HepG2 (cell line): ENCODE measurements around the gene CTIF. TPM values are rescaled to one million over a fixed set of nuclear protein-coding genes. Genes with fewer than 3 reads are reported as not detected.

Experiments
- ARID2 ChIP-seq: sonication (generic); formaldehyde crosslinking; IDR thresholded peaks from 2 replicates; pipeline ENCODE4 v1.8.1; 2022; ENCODE audit warnings: mild to moderate bottlenecking, missing genetic modification reagents, borderline replicate concordance
- CREM ChIP-seq, 2 experiments: sonication (generic) in 1 of 2; formaldehyde crosslinking in 1 of 2; IDR thresholded peaks; 2 replicates each; pipeline versions ENCODE4 v1.4.0 to v1.6.1; 2016 to 2020; ENCODE audit warnings: antibody characterized with exemption in 1 of 2, mild to moderate bottlenecking in 1 of 2, missing genetic modification reagents in 1 of 2
- GZF1 ChIP-seq: sonication (generic); formaldehyde crosslinking; IDR thresholded peaks from 2 replicates; pipeline ENCODE4 v1.5.1; 2020; ENCODE audit warnings: mild to moderate bottlenecking, missing genetic modification reagents
- KDM2A ChIP-seq: sonication (generic); formaldehyde crosslinking; IDR thresholded peaks from 2 replicates; pipeline ENCODE4 v1.4.0; 2020; ENCODE audit warnings: low read depth, missing genetic modification reagents, borderline replicate concordance
- PBX3 ChIP-seq: sonication (generic); formaldehyde crosslinking; IDR thresholded peaks from 2 replicates; pipeline ENCODE4 v1.8.1; 2023; ENCODE audit warnings: missing genetic modification reagents, inconsistent platforms, borderline replicate concordance
- PLRG1 ChIP-seq: fragments of 450-650 bp; conservative IDR thresholded peaks from 2 replicates; pipeline ENCODE4 v1.6.1; 2016
- PPARG ChIP-seq: conservative IDR thresholded peaks from 2 replicates; pipeline ENCODE4 v1.6.1; 2016; ENCODE audit warnings: missing biosample characterization, missing genetic modification reagents
- SAP130 ChIP-seq: IDR thresholded peaks from 2 replicates; pipeline ENCODE4 v1.6.1; 2016; ENCODE audit warnings: low read depth
- SP4 ChIP-seq: sonication (generic); formaldehyde crosslinking; IDR thresholded peaks from 2 replicates; pipeline ENCODE4 v1.8.1; 2023; ENCODE audit warnings: mild to moderate bottlenecking, missing genetic modification reagents
- SYNCRIP ChIP-seq: fragments of 200-400 bp; formaldehyde crosslinking; IDR thresholded peaks from 2 replicates; pipeline ENCODE4 v1.6.1; 2018; ENCODE audit warnings: mild to moderate bottlenecking, low read depth, low read length; ENCODE audit not compliant: insufficient read depth
- ZFP41 ChIP-seq: sonication (generic); formaldehyde crosslinking; IDR thresholded peaks from 2 replicates; pipeline ENCODE4 v1.4.0; 2020; ENCODE audit warnings: mild to moderate bottlenecking, missing genetic modification reagents, borderline replicate concordance
- ZFP82 ChIP-seq: sonication (generic); formaldehyde crosslinking; IDR thresholded peaks from 2 replicates; pipeline ENCODE4 v1.5.1; 2020; ENCODE audit warnings: mild to moderate bottlenecking, missing genetic modification reagents, borderline replicate concordance
- ZFP90 ChIP-seq: sonication (generic); formaldehyde crosslinking; IDR thresholded peaks from 2 replicates; pipeline ENCODE4 v1.8.0; 2022; ENCODE audit warnings: missing genetic modification reagents, mild to moderate bottlenecking, inconsistent platforms, borderline replicate concordance
- ZMAT3 ChIP-seq: sonication (generic); formaldehyde crosslinking; conservative IDR thresholded peaks from 2 replicates; pipeline ENCODE4 v1.7.0; 2021; ENCODE audit warnings: missing genetic modification reagents
- ZNF274 ChIP-seq: sonication (generic); formaldehyde crosslinking; IDR thresholded peaks from 2 replicates; pipeline ENCODE4 v1.5.1; 2020; ENCODE audit warnings: mild to moderate bottlenecking, missing genetic modification reagents
- ZNF460 ChIP-seq: sonication (generic); formaldehyde crosslinking; IDR thresholded peaks from 2 replicates; pipeline ENCODE4 v1.5.1; 2020; ENCODE audit warnings: missing genetic modification reagents, mild to moderate bottlenecking, borderline replicate concordance
- ZNF605 ChIP-seq: sonication (generic); formaldehyde crosslinking; IDR thresholded peaks from 2 replicates; pipeline ENCODE4 v1.8.0; 2022; ENCODE audit warnings: mild to moderate bottlenecking, missing genetic modification reagents
- ZNF7 ChIP-seq: IDR thresholded peaks from 2 replicates; pipeline ENCODE4 v1.6.1; 2016; ENCODE audit warnings: missing biosample characterization, missing genetic modification reagents
- ZNF75D ChIP-seq: sonication (generic); formaldehyde crosslinking; IDR thresholded peaks from 2 replicates; pipeline ENCODE4 v1.8.1; 2023; ENCODE audit warnings: missing genetic modification reagents, mild to moderate bottlenecking, borderline replicate concordance
- ZNF781 ChIP-seq: sonication (generic); formaldehyde crosslinking; IDR thresholded peaks from 2 replicates; pipeline ENCODE4 v1.5.1; 2020; ENCODE audit warnings: borderline replicate concordance, mild to moderate bottlenecking, missing genetic modification reagents; ENCODE audit errors: not compliant biosample characterization
- polyA plus RNA-seq, 8 experiments: library from polyadenylated mRNA; depleted of rRNA in 3 of 8; stranded (reverse) in 7 of 8; unstranded in 1 of 8; fragments of >200 nt; fragmentation: Illumina TruSeq in 4 of 8; extraction: Trizol in 4 of 8; gene quantifications; 2 replicates each; pipeline versions ENCODE4 v1.2.1 to v1.2.3, GENCODE V29; 2011 to 2016; ENCODE audit warnings: low read depth in 4 of 8, missing spikeins in 1 of 8, mixed read lengths in 1 of 8; ENCODE audit not compliant: insufficient read depth in 1 of 8
- total RNA-seq, 5 experiments: library from RNA; depleted of rRNA; stranded (reverse); fragments of >200 nt; fragmentation: Illumina TruSeq; extraction: Trizol; gene quantifications; 2 replicates each; pipeline ENCODE4 v1.2.3, GENCODE V29; 2016; ENCODE audit warnings: low read depth in 1 of 5
- TF ChIP-seq, protein P1 (sequence below): sonication (generic); formaldehyde crosslinking; IDR thresholded peaks from 2 replicates; pipeline ENCODE4 v1.9.0; 2021; ENCODE audit warnings: missing genetic modification reagents, borderline replicate concordance
- TF ChIP-seq, protein P2 (sequence below): sonication (generic); formaldehyde crosslinking; IDR thresholded peaks from 2 replicates; pipeline ENCODE4 v1.5.1; 2020; ENCODE audit warnings: mild to moderate bottlenecking, missing genetic modification reagents, moderate library complexity

CTIF gene
- total and polyA plus RNA-seq, 2 of the 13 experiments (the other 11 are each of a cell fraction or from before 2014, with no cell fraction given): 18.2 to 28.0 TPM

DNA sequence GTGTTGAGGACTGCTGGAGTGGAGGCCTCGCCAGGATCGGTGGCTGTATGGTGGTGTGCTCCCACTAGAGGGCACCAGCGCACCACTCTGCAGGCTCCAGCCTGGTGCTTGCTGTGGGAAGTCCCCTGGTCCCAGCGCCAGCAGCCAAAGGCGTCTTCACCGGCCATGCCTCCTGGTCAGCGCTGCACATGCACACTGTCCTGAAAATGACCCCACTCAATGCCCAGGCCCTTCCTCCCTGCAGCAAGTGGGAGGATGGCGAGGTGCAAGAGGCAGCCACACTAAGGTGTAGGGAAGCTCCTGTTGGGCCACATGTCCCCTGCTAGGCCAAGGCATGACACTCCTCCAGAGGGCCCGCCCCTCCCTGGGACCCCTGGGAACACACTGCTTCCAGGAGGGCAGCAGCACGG, 136.5 kb downstream of the CTIF start (continued):
- TF ChIP-seq ZNF75D (CRISPR knock-in tag) (no peak), ZMAT3 (CRISPR knock-in tag) (0 out of 2 replicates have a peak, but pooled peaks have one; percentile 44), SAP130 (CRISPR knock-in tag) (peak; percentile 29; the same call in 1 of the 2 replicates), ZNF781 (CRISPR knock-in tag) (no peak), ZNF460 (CRISPR knock-in tag) (no peak), PPARG (CRISPR knock-in tag) (0 out of 2 replicates have a peak, but pooled peaks have one; percentile 29), ARID2 (CRISPR knock-in tag) (no peak), SYNCRIP (no peak), ZFP90 (CRISPR knock-in tag) (no peak), SP4 (CRISPR knock-in tag) (peak; percentile 50; the same call in 1 of the 2 replicates), PBX3 (CRISPR knock-in tag) (no peak), CREM (IDR thresholded peaks at IDR 0.05) (no peak), CREM (CRISPR knock-in tag; IDR thresholded peaks at IDR 0.05) (no peak), PLRG1 (no peak), KDM2A (peak; percentile 51; the same call in 1 of the 2 replicates), ZFP41 (CRISPR knock-in tag) (no peak), GZF1 (no peak), ZNF7 (no peak), ZNF605 (no peak), ZFP82 (CRISPR knock-in tag) (no peak), ZNF274 (CRISPR knock-in tag) (0 out of 2 replicates have a peak, but pooled peaks have one; percentile 37)
- TF ChIP-seq, protein P1, sequence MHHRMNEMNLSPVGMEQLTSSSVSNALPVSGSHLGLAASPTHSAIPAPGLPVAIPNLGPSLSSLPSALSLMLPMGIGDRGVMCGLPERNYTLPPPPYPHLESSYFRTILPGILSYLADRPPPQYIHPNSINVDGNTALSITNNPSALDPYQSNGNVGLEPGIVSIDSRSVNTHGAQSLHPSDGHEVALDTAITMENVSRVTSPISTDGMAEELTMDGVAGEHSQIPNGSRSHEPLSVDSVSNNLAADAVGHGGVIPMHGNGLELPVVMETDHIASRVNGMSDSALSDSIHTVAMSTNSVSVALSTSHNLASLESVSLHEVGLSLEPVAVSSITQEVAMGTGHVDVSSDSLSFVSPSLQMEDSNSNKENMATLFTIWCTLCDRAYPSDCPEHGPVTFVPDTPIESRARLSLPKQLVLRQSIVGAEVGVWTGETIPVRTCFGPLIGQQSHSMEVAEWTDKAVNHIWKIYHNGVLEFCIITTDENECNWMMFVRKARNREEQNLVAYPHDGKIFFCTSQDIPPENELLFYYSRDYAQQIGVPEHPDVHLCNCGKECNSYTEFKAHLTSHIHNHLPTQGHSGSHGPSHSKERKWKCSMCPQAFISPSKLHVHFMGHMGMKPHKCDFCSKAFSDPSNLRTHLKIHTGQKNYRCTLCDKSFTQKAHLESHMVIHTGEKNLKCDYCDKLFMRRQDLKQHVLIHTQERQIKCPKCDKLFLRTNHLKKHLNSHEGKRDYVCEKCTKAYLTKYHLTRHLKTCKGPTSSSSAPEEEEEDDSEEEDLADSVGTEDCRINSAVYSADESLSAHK (CRISPR knock-in tag): no peak
- TF ChIP-seq, protein P2, sequence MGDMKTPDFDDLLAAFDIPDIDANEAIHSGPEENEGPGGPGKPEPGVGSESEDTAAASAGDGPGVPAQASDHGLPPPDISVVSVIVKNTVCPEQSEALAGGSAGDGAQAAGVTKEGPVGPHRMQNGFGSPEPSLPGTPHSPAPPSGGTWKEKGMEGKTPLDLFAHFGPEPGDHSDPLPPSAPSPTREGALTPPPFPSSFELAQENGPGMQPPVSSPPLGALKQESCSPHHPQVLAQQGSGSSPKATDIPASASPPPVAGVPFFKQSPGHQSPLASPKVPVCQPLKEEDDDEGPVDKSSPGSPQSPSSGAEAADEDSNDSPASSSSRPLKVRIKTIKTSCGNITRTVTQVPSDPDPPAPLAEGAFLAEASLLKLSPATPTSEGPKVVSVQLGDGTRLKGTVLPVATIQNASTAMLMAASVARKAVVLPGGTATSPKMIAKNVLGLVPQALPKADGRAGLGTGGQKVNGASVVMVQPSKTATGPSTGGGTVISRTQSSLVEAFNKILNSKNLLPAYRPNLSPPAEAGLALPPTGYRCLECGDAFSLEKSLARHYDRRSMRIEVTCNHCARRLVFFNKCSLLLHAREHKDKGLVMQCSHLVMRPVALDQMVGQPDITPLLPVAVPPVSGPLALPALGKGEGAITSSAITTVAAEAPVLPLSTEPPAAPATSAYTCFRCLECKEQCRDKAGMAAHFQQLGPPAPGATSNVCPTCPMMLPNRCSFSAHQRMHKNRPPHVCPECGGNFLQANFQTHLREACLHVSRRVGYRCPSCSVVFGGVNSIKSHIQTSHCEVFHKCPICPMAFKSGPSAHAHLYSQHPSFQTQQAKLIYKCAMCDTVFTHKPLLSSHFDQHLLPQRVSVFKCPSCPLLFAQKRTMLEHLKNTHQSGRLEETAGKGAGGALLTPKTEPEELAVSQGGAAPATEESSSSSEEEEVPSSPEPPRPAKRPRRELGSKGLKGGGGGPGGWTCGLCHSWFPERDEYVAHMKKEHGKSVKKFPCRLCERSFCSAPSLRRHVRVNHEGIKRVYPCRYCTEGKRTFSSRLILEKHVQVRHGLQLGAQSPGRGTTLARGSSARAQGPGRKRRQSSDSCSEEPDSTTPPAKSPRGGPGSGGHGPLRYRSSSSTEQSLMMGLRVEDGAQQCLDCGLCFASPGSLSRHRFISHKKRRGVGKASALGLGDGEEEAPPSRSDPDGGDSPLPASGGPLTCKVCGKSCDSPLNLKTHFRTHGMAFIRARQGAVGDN (CRISPR knock-in tag): peak; percentile 77
